ENCODE data around the gene FCAMR.

Gene FCAMR

GRCh38 chr1:206957639-206958038, 12.6 kb downstream of the FCAMR start:
- DNase-seq (ENCODE audit: low read depth, low spot score) = no peak

DNA sequence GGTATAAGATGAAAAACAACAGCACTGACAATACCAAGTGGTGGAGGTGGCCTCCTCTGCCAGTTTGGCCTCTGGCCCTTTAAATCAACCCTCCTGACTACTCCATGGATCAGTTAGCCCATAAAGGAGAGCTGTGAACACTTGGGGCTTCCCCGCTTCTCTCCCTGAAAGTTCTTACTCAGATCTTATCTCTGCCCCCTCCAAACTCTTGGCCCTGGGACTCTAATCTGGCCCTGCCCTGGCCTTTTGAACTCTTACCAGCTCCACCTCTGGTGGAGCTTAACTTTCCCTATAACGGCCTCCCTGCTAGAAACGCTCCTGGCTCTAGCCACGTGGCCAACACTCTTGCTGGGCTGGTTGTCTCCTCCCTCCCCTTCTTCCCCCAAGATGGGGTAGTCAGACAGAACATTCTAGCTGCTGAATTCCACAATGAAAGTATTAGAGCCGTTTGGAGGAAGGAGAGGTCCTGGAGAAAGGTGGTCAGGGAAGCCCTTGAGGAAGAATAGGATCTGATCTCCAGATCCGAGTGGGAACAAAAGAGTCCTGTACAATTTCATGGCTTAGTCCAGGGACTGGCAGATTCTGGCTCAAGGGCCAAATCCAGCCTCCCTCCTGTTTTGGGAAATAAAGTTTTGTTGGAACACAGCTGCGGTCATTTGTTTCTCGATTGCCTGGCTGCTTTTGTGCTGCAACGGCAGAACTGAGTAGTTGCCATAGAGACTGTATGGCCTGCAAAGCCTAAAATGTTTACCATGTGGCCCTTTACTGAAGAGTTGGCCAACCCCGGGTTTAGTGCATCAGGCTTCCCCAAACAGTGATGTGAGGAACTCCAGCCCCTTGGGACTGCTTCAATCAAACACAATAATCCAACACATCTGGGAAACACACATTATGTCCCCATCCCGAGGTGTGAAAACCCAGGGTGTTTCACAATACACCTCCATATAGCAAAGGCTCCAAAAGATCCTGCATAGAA, 14.5 kb downstream of the FCAMR start:
- DNase-seq (ENCODE audit: low read depth, low spot score) = no peak

- no peak for DNase-seq (ENCODE audit: low read depth, low spot score)
These were observed 15.6 kb downstream of the FCAMR start for GRCh38 chr1:206954459-206955342.

DNA sequence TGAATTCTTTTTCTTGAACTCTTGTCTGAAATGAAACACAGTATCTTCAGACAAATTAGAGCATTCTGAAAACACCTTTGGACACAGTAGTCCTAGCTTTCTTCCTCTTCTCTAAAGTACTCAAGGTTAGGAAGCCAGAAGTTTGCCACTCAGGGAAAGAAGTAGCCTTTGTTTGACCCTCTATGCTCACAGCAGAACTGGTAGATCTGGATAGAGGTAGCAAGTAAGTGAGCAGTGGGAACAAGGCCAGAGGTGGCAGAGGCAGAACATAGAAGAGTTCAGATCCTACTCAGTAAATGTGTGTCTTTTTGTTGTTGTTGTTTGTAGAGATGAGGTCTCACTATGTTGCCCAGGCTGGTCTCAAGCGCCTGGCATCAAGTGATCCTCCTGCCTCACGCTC, 16.6 kb downstream of the FCAMR start:
- no peak for DNase-seq (ENCODE audit: low read depth, low spot score)

GRCh38 chr1:206953126-206953525, 17.1 kb downstream of the FCAMR start:
- DNase-seq (ENCODE audit: low read depth, low spot score) = no peak

DNA sequence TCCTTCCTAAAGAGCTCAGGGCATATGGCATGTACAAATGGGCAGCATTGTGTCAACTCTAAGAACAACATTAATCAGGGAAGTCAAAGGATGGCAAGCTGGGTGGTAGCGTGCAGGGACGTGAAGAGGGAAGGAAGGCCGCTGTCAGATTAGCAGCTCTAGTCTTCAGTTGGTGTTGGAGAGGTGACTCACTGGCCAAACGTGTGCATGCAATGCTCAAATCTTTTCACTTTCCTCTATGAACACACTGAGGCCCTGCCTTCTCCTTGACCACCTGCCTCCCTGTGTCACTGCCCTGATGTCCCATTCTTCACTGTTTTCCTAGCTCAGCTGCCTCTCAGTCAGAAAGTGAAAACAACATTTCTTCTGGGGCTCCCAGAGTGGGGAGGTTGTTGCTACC, 18.1 kb downstream of the FCAMR start:
- no peak for DNase-seq (ENCODE audit: low read depth, low spot score)

DNA sequence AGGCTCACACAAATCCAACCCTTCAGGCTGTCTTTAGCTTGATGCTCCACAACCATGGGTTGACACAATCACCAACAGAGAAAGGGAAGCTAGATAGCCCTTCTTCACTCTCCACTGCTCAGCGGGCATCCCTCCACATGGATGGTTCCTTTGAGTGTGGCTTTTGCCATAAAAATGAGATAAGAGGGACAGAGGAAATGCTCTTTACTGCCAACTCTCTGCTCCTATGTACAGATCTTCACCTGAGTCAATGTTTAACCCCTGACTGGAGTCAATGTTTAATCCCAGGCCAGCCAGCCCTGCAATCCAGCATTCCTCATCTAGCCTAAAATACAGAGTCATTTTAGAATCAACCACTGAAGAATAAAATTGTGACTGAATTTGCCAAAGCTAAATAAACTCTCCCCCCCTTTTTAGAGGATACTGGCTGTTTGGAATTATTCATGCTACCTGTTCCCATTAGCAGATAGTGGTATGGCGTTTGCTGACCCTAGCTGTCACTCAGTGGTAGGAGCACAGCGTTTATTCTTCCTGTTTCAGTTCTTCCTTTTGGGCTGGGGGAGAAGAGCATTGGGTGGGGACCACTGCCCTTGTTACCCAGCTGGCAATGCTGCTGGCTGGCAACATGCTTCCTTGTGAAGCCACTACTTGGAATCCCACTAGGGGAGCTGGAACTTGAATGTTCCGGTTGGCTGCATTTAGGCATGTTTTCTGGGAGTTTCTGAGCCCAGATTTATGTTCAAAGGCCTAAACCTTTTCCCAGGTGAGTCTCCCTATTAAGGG, 18.8 kb downstream of the FCAMR start:
- no peak for DNase-seq (ENCODE audit: low read depth, low spot score)

GRCh38 chr1:206949641-206950040, 20.6 kb downstream of the FCAMR start:
- DNase-seq (ENCODE audit: low read depth, low spot score) = no peak

GRCh38 chr1:206949208-206949607, 21.1 kb downstream of the FCAMR start:
- no peak for DNase-seq (ENCODE audit: low read depth, low spot score)

GRCh38 chr1:206947255-206947654, 23.0 kb downstream of the FCAMR start:
- DNase-seq (ENCODE audit: low read depth, low spot score) = no peak

- no peak for DNase-seq (ENCODE audit: low read depth, low spot score)
These were observed 24.0 kb downstream of the FCAMR start, which contains the start of gene PIGR for GRCh38 chr1:206946261-206946660. Gene PIGR (minus strand): TSS chr1:206946466. CDS start chr1:206940531, 5,935 bp downstream.

DNA sequence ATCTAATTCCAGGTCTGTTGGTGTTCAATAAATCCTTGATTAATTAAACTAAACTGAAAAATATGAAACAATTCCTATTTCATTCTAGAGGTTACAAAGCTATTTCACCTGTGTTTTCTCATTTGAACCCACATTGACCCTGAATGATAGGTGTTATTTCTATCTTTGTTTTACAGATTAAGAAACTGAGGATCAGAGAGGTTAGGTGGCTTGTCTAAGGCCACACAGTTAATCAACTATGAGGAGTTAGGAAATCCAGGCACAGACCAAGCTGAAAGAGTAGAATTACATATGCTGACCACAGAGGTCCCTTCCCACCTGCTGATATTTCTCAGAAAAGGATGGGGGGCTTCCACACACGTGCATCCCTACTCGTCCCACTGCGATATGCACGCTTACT, 24.5 kb downstream of the FCAMR start:
- no peak for DNase-seq (ENCODE audit: low read depth, low spot score)

GRCh38 chr1:206944703-206945102, 25.6 kb downstream of the FCAMR start:
- DNase-seq (ENCODE audit: low read depth, low spot score) = no peak

DNA sequence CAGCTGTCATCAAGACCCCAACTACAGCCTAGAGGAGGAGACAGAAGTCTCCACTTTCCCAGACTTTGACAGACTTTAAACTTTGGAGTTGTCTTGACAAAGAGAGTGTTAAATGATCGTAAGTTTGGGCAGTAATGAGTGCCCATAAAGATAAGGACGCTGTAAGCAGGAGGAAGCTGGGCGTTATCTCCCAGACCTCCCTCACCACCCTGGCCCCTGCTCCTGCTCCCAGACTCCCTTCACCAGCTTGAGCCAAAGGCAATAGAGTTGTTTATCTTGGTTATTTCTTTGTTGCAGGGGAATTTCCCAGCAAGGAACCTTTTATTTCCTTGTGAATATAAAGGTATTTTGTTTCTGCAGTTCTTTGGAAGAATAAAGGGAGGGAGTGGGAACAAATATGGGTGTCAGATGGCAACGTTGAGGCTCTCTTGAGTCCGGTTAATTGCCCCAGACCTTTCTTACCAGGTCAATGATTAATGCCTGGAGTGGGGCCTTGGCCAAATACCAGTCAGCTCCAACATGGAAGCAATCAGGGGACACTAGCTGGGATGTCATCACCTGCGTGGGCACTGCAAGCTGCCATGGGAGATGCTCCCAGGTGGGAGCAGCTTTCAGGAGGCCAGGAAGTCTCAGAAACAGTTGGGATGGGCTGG, 28.4 kb downstream of the FCAMR start:
- DNase-seq (ENCODE audit: low read depth, low spot score) = no peak

- DNase-seq (ENCODE audit: low read depth, low spot score) = no peak
These were observed 29.7 kb downstream of the FCAMR start for GRCh38 chr1:206940588-206940936.

GRCh38 chr1:206939841-206940587, 30.2 kb downstream of the FCAMR start:
- DNase-seq (ENCODE audit: low read depth, low spot score) = no peak

- DNase-seq (ENCODE audit: low read depth, low spot score) = no peak
These were observed 31.1 kb downstream of the FCAMR start for GRCh38 chr1:206939131-206939530.

GRCh38 chr1:206937425-206937824, 32.8 kb downstream of the FCAMR start:
- DNase-seq (ENCODE audit: low read depth, low spot score) = no peak

DNA sequence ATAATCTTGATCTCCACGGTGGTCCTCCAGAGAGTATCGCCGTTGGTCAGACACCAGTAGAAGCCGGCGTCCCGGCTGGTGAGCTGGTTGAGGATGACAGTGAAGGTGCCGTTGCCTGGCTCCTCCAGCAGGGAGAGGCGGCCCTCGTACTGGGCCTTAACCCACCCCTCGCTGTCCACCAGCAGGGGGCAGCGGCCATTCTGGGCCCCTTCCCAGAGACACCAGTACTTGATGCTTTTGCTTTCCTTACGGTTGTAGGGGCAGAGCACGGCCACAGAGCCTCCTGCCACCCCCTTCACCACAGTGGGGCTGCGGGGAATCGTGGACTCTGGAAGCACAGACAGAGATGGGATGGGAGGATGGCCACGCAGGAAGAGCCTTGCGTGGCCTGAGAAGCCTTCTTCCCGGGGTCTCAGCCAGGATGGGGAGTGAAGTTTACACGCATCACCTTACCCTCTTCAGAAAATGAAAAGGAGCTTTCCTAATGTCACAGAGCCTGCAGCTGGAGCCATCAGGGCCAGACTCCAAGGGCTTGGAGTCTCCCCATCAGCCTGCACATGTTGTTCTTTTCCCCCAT, 34.7 kb downstream of the FCAMR start:
- DNase-seq (ENCODE audit: low read depth, low spot score) = no peak

GRCh38 chr1:206933333-206933945, 36.8 kb downstream of the FCAMR start:
- no peak for DNase-seq (ENCODE audit: low read depth, low spot score)

Data from brain pericyte (primary cell).